ENCODE measurements around the gene SLC17A3. TPM values are rescaled to one million over a fixed set of nuclear protein-coding genes. Genes with fewer than 3 reads are reported as not detected.

The SLC17A3 gene
- total and polyA plus RNA-seq, 9 of the 15 experiments (the other 6 are each of a cell fraction or from before 2014, with no cell fraction given) = 0.04 to 0.08 TPM; not detected in 7

GRCh38 chr6:25882051-25882496 lies 8.0 kb upstream of the SLC17A3 start:
- peak overlapping the region in 1 of 2 experiments; percentile 21; a peak in 1 of 4 replicates for H3K9ac ChIP-seq (ENCODE audit: insufficient read depth in 1 of 2, low read depth in 2 of 2, low read length in 2 of 2)
- POLR2A ChIA-PET = no interaction called here
- H2AFZ ChIP-seq (ENCODE audit: low read depth, low read length) = peak overlapping the region; percentile 35; the same call in 1 of the 2 replicates
- H3K4me1 ChIP-seq (replicated peaks in 1 of 2; ENCODE audit: control insufficient read depth in 2 of 2, insufficient read depth in 2 of 2, low read length in 2 of 2) = peaks cover 0 to 5% of the 10 kb centered on the region in 2 experiments; a peak in 1 of 5 replicates
- FAIRE-seq = no peak
- H4K20me1 ChIP-seq (replicated peaks; ENCODE audit: control insufficient read depth, insufficient read depth, low read length) = no peaks in the 10 kb centered on the region
- ATAC-seq = peak; percentile 61
- in situ Hi-C loops (cut with MboI) = no loop called here
- intact Hi-C loops (cut with micrococcal nuclease) = no loop called here
- no TSS peak for BruUV-seq (replicated peaks)
- no peaks in the 10 kb centered on the region for H3K36me3 ChIP-seq (ENCODE audit: control insufficient read depth, insufficient read depth, low read length)
- H3K4me2 ChIP-seq (ENCODE audit: insufficient read depth, low read length) = no peak overlapping the region; the same call in 1 of the 2 replicates
- no peaks in the 10 kb centered on the region for H3K27me3 ChIP-seq (ENCODE audit: control insufficient read depth in 2 of 2, insufficient read depth in 2 of 2, low read length in 2 of 2)
- peak; percentile 30; the same call in 1 of the 2 replicates for TF ChIP-seq CTBP1 (IDR thresholded peaks at IDR 0.05; ENCODE audit: borderline replicate concordance)
- TF ChIP-seq KLF1 (tag; IDR thresholded peaks at IDR 0.05) = no peak
- no peak for TF ChIP-seq NELFE (IDR thresholded peaks at IDR 0.05; ENCODE audit: insufficient read depth, insufficient read length)
- TF ChIP-seq RAD21 (CRISPR knock-in tag; conservative IDR thresholded peaks at IDR 0.05 in 1 of 2, IDR thresholded peaks at IDR 0.05 in 1 of 2) = peak; percentile 13 to 39; a peak in 2 of 4 replicates
- TF ChIP-seq CTCF (IDR thresholded peaks at IDR 0.05 in 2 of 3, conservative IDR thresholded peaks at IDR 0.05 in 1 of 3; ENCODE audit: insufficient read depth in 2 of 3, low read depth in 1 of 3, low read length in 3 of 3) = peak in 2 of 3 experiments; percentile 24 to 30; a peak in 3 of 6 replicates
- TF ChIP-seq ZNF764 (CRISPR knock-in tag; IDR thresholded peaks at IDR 0.05; ENCODE audit: low read depth) = no peak
- no peak for TF ChIP-seq IRF1 (CRISPR knock-in tag; IDR thresholded peaks at IDR 0.05; ENCODE audit: borderline replicate concordance)
- H3K9me1 ChIP-seq (ENCODE audit: control insufficient read depth, insufficient read depth, low read length) = no peaks in the 10 kb centered on the region
- WGBS (ENCODE audit: insufficient coverage, low coverage, missing lambda C conversion rate) = 64% methylated on average over 28 of the region's 28 CpGs
- no peak overlapping the region for H3K27ac ChIP-seq (ENCODE audit: extremely low read depth, low read depth, low read length)
- H3K9me3 ChIP-seq (replicated peaks; ENCODE audit: control insufficient read depth, insufficient read depth, low read depth, low read length) = no peaks in the 10 kb centered on the region
- no peaks in the 10 kb centered on the region for H3K79me2 ChIP-seq (ENCODE audit: control insufficient read depth, insufficient read depth, low read length)
- H3K4me3 ChIP-seq = no peak overlapping the region
- DNase-seq (ENCODE audit: extremely low read depth in 1 of 4, low spot score in 3 of 4) = no peak
- CTCF ChIA-PET (ENCODE audit: low intra/inter-chr PET ratio) = no interaction called here
